HEK293T (cell line): Measurements from ENCODE around the gene LY6G5B.

Experiments
- ARNT ChIP-seq: fragments of 450-650 bp; IDR thresholded peaks from 2 replicates; pipeline ENCODE4 v1.6.1; 2017; ENCODE audit warnings: mild to moderate bottlenecking
- BHLHE40 ChIP-seq: fragments of 450-650 bp; IDR thresholded peaks from 2 replicates; pipeline ENCODE4 v1.6.1; 2016; ENCODE audit warnings: mild to moderate bottlenecking, moderate library complexity, borderline replicate concordance
- ELF4 ChIP-seq: fragments of 450-650 bp; IDR thresholded peaks from 2 replicates; pipeline ENCODE4 v1.6.1; 2017; ENCODE audit warnings: antibody characterized with exemption
- FOXA1 ChIP-seq: fragments of 450-650 bp; IDR thresholded peaks from 2 replicates; pipeline ENCODE4 v1.6.1; 2016; ENCODE audit warnings: mild to moderate bottlenecking
- FOXK2 ChIP-seq: fragments of 450-650 bp; IDR thresholded peaks from 2 replicates; pipeline ENCODE4 v1.6.1; 2016; ENCODE audit warnings: mild to moderate bottlenecking
- FOXM1 ChIP-seq: fragments of 450-650 bp; IDR thresholded peaks from 2 replicates; pipeline ENCODE4 v1.6.1; 2017; ENCODE audit warnings: mild to moderate bottlenecking, borderline replicate concordance
- LEF1 ChIP-seq: fragments of 450-650 bp; IDR thresholded peaks from 2 replicates; pipeline ENCODE4 v1.6.1; 2017; ENCODE audit warnings: mild to moderate bottlenecking, borderline replicate concordance
- NFRKB ChIP-seq: fragments of 450-650 bp; IDR thresholded peaks from 2 replicates; pipeline ENCODE4 v1.6.1; 2016; ENCODE audit warnings: mild to moderate bottlenecking, moderate library complexity
- SP1 ChIP-seq: fragments of 450-650 bp; IDR thresholded peaks from 2 replicates; pipeline ENCODE4 v1.6.1; 2017
- SUZ12 ChIP-seq: fragments of 450-650 bp; IDR thresholded peaks from 2 replicates; pipeline ENCODE4 v1.6.1; 2016; ENCODE audit warnings: mild to moderate bottlenecking
- TARDBP ChIP-seq: fragments of 450-650 bp; IDR thresholded peaks from 2 replicates; pipeline ENCODE4 v1.6.1; 2016
- ZNF384 ChIP-seq: fragments of 450-650 bp; IDR thresholded peaks from 2 replicates; pipeline ENCODE4 v1.6.1; 2016
- TF ChIP-seq, protein P1 (sequence below): fragments of 450-650 bp; IDR thresholded peaks from 2 replicates; pipeline ENCODE4 v1.6.1; 2016

DNA sequence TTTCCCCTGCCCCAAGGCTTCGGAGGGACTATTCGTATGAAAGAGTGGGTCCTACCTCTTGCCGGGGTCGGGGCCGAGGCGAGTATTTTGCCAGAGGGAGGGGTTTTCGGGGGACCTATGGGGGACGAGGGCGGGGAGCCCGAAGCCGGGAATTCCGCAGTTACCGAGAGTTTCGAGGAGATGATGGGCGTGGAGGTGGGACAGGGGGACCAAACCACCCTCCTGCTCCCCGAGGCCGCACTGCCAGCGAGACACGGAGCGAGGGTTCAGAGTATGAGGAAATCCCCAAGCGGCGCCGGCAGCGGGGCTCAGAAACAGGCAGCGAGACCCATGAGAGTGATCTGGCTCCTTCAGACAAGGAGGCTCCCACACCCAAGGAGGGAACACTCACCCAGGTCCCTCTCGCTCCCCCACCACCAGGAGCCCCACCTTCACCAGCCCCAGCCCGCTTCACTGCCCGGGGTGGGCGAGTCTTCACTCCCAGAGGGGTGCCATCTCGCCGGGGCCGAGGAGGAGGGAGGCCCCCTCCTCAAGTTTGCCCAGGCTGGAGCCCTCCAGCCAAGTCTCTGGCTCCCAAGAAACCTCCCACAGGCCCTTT is 38.0 kb upstream of the LY6G5B start:
- TF ChIP-seq FOXM1: no peak
- no peak for TF ChIP-seq NFRKB
- TF ChIP-seq ARNT: no peak
- no peak for TF ChIP-seq ELF4
- no peak for TF ChIP-seq BHLHE40
- no peak for TF ChIP-seq SUZ12
- no peak for TF ChIP-seq FOXA1
- TF ChIP-seq SP1: no peak
- no peak for TF ChIP-seq ZNF384
- TF ChIP-seq TARDBP: no peak
- no peak for TF ChIP-seq LEF1
- TF ChIP-seq FOXK2: no peak
- TF ChIP-seq, protein P1, sequence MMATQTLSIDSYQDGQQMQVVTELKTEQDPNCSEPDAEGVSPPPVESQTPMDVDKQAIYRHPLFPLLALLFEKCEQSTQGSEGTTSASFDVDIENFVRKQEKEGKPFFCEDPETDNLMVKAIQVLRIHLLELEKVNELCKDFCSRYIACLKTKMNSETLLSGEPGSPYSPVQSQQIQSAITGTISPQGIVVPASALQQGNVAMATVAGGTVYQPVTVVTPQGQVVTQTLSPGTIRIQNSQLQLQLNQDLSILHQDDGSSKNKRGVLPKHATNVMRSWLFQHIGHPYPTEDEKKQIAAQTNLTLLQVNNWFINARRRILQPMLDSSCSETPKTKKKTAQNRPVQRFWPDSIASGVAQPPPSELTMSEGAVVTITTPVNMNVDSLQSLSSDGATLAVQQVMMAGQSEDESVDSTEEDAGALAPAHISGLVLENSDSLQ: no peak
